Epithelial cell of prostate (primary cell): Measurements from ENCODE around the gene PTGDS.

ENCODE experiments used
- DNase-seq: peaks from one replicate; pipeline ENCODE4 v3.0.0-alpha.2; 2011; ENCODE audit warnings: low read depth, low spot score
- H3K27ac ChIP-seq: fragments of 450-650 bp; 2 replicates; pipeline ENCODE4 v1.5.1; 2017; ENCODE audit warnings: mild to moderate bottlenecking

The PTGDS gene

GRCh38 chr9:137018761-137019559 lies 41.7 kb downstream of the PTGDS start:
- no peak for DNase-seq
- H3K27ac ChIP-seq: no peak overlapping the region

- no peak for DNase-seq
- H3K27ac ChIP-seq: no peak overlapping the region
Observed at GRCh38 chr9:137019891-137020683, 42.8 kb downstream of the PTGDS start.

GRCh38 chr9:137020771-137021567 lies 43.7 kb downstream of the PTGDS start:
- DNase-seq: no peak
- H3K27ac ChIP-seq: no peak overlapping the region

- no peak for DNase-seq
- no peak overlapping the region for H3K27ac ChIP-seq
Observed at GRCh38 chr9:137021568-137021978, 44.3 kb downstream of the PTGDS start.

GRCh38 chr9:137021979-137022661 lies 44.8 kb downstream of the PTGDS start:
- no peak overlapping the region for H3K27ac ChIP-seq
- peak; percentile 46 for DNase-seq

DNA sequence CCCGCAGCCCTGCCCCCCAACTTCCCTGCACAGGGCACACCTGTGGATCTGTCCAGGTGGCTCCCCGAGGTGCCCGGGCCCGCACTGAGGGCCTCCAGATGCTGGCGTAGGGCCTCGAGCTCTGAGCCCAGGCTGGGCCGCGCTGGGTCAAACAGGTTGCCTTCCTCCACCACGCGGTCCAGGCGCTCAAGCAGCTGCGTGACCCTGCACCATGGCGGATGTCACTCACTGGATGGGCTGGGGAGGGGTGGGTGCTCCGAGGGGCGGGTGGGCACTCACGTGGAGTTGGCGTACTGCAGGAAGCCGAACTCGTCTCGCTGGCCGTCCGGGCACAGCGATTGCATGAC lies 45.3 kb downstream of the PTGDS start:
- DNase-seq: no peak
- no peak overlapping the region for H3K27ac ChIP-seq

DNA sequence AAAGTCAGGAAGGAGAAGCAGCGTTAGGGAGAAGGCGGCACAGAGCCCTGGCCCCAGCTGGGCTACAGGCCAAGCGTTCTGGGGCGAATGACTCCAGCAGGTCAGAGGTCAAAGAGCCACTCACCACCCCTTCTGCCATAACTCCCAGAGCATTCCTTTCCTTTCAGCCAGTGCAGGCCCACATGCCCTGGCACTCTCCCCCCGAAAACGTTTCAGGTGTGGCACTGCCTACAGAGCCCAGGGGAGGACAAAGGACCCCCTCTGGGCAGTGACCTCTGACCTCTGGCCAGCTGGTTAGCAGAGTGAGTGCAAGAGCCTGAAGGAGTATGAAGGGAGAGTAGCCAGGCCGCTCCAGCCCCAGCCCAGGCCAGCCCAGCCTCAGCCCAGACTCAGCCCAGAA lies 45.9 kb downstream of the PTGDS start:
- no peak for DNase-seq

GRCh38 chr9:137023583-137023991 lies 46.3 kb downstream of the PTGDS start:
- H3K27ac ChIP-seq: no peak overlapping the region

More for the DNA sequence above, 45.9 kb downstream of the PTGDS start:
- no peak overlapping the region for H3K27ac ChIP-seq

GRCh38 chr9:137025517-137025966 lies 48.2 kb downstream of the PTGDS start:
- DNase-seq: no peak
- no peak overlapping the region for H3K27ac ChIP-seq

More at GRCh38 chr9:137023583-137023991, 46.3 kb downstream of the PTGDS start:
- DNase-seq: no peak

GRCh38 chr9:137026384-137026783 lies 49.1 kb downstream of the PTGDS start:
- DNase-seq: no peak
- no peak overlapping the region for H3K27ac ChIP-seq

GRCh38 chr9:137026828-137027227 lies 49.5 kb downstream of the PTGDS start:
- DNase-seq: no peak

GRCh38 chr9:137027369-137028262 lies 50.3 kb downstream of the PTGDS start, which contains the start of gene ABCA2:
TSS of gene ABCA2 (minus strand) at chr9:137028237. CDS start at chr9:137028140, 97 bp downstream.
- no peak for DNase-seq
- no peak within 1 kb of the TSS for H3K27ac ChIP-seq

More at GRCh38 chr9:137026828-137027227, 49.5 kb downstream of the PTGDS start:
- H3K27ac ChIP-seq: no peak overlapping the region

GRCh38 chr9:137028263-137029057 lies 51.2 kb downstream of the PTGDS start:
- DNase-seq: no peak
- no peak overlapping the region for H3K27ac ChIP-seq

DNA sequence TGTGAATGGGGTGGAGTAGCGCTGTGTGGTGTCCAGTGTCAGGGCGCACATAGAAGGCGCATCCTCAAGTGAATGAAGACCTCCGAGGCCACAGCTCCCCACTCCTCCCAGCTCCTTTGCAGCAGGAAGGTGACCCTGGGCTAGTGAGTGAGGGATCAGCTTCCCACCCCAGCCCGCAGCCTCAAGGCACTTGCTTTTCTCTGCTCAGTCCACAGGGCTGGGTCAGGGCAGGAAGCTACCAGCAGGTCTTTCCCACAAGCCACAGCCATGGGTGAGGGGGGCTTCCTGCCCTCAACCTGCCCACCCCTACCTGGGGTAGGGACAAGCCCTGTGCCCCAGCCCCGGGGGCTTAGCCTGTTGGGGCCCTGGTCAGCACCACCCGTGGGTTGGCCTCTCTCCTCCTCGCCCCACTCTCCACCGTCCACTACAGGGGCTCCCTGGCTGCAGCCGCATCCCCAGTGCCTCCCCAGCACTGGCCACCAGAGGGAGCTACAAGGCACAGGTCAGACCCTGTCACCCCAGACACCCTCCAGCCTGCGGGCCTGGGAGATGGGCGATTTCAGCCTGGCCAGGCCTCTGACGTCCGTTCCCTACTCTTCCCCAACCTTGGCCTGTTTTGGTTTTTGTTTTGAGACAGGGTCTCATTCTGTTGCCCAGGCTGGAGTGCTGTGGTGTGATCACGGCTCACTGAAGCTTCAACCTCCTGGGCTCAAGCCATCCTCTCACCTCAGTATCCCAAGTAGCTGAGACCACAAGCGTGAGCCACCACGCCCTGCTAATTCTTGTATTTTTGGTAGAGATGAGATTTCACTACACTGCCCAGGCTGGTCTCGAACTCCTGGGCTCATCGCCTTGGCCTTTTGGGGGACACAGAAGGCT lies 52.0 kb downstream of the PTGDS start:
- no peak overlapping the region for H3K27ac ChIP-seq
- no peak for DNase-seq

DNA sequence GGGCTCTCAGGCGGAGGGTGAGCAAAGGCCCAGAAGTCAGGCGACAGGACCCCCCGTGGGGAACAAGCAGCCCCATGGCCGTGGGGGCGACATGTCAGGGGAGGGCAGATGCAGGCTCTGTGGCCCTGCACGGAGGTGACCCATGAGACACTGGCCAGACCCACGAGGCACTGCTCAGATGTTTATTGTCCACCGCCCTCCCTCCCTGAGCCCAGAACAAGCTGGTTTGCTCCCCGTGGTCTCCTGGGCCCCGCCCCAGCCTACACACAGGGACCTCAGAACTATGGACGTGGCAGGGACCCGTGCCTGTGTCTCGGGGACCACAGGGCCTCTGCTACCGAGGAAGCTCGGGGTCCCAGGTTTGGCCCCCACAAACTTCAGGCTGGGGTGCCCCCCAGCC lies 52.7 kb downstream of the PTGDS start:
- DNase-seq: no peak
- H3K27ac ChIP-seq: no peak overlapping the region

GRCh38 chr9:137030538-137031527 lies 53.5 kb downstream of the PTGDS start:
- H3K27ac ChIP-seq: no peak overlapping the region
- no peak for DNase-seq
